GM23248 (cell line): ENCODE results near the gene DLL1. TPM values are rescaled to one million over a fixed set of nuclear protein-coding genes. Genes with fewer than 3 reads are reported as not detected.
"Not testable (repeated sequence)": the region's sequence is repeated elsewhere in the genome, so short reads cannot be mapped to it uniquely, and the experiment has no call there.

Source experiments
- DNase-seq: peaks from one replicate; pipeline ENCODE4 v3.0.0-alpha.2; 2015
- H2AFZ ChIP-seq: fragments of 200-600 bp; sonication (generic); 2 replicates; pipeline ENCODE4 v1.6.1; 2016; ENCODE audit warnings: antibody characterized with exemption
- H3F3A ChIP-seq: fragments of 200-600 bp; sonication (generic); 2 replicates; pipeline ENCODE4 v1.6.1; 2016; ENCODE audit warnings: mild to moderate bottlenecking, antibody characterized with exemption, mixed run types; ENCODE audit not compliant: insufficient read depth
- H3K27ac ChIP-seq: fragments of 200-600 bp; sonication (generic); 2 replicates; pipeline ENCODE4 v1.5.1; 2016; ENCODE audit warnings: mild to moderate bottlenecking
- H3K27me3 ChIP-seq: fragments of 200-600 bp; sonication (generic); replicated peaks from 2 replicates; pipeline ENCODE4 v1.6.1; 2016; ENCODE audit warnings: mild to moderate bottlenecking; ENCODE audit not compliant: insufficient read depth
- H3K36me3 ChIP-seq: fragments of 200-600 bp; sonication (generic); 2 replicates; pipeline ENCODE4 v1.6.1; 2016; ENCODE audit warnings: low read depth, mild to moderate bottlenecking
- H3K4me1 ChIP-seq: fragments of 200-600 bp; sonication (generic); 2 replicates; pipeline ENCODE4 v1.6.1; 2016; ENCODE audit warnings: mild to moderate bottlenecking; ENCODE audit not compliant: insufficient read depth
- H3K4me2 ChIP-seq: fragments of 200-600 bp; sonication (generic); one replicate; pipeline ENCODE4 v1.6.1; 2016; ENCODE audit warnings: mild to moderate bottlenecking; ENCODE audit not compliant: unreplicated experiment
- H3K4me3 ChIP-seq: fragments of 200-600 bp; sonication (generic); 2 replicates; pipeline ENCODE4 v1.5.1; 2016; ENCODE audit warnings: mild to moderate bottlenecking
- H3K79me2 ChIP-seq: fragments of 200-600 bp; sonication (generic); 2 replicates; pipeline ENCODE4 v1.6.1; 2016; ENCODE audit warnings: mild to moderate bottlenecking; ENCODE audit not compliant: insufficient read depth
- H3K9ac ChIP-seq: fragments of 200-600 bp; sonication (generic); 2 replicates; pipeline ENCODE4 v1.6.1; 2016; ENCODE audit warnings: mild to moderate bottlenecking
- H3K9me2 ChIP-seq: fragments of 200-600 bp; sonication (generic); 2 replicates; pipeline ENCODE4 v1.6.1; 2016; ENCODE audit warnings: mixed run types, mild to moderate bottlenecking, moderate library complexity; ENCODE audit not compliant: insufficient read depth
- H3K9me3 ChIP-seq: fragments of 200-600 bp; sonication (generic); one replicate; pipeline ENCODE4 v1.6.1; 2017; ENCODE audit warnings: low read depth
- H4K20me1 ChIP-seq: fragments of 200-600 bp; sonication (generic); 2 replicates; pipeline ENCODE4 v1.6.0; 2016; ENCODE audit not compliant: insufficient read depth
- EZH2 ChIP-seq: fragments of 200-600 bp; sonication (generic); IDR thresholded peaks from 2 replicates; pipeline ENCODE4 v1.6.1; 2018; ENCODE audit warnings: antibody characterized with exemption, mild to moderate bottlenecking; ENCODE audit not compliant: insufficient read depth, poor library complexity, severe bottlenecking
- EZH2phosphoT487 ChIP-seq: fragments of 200-600 bp; sonication (generic); IDR thresholded peaks from 2 replicates; pipeline ENCODE4 v1.6.1; 2018; ENCODE audit warnings: antibody characterized with exemption, moderate library complexity, mild to moderate bottlenecking, low read depth; ENCODE audit not compliant: insufficient read depth
- WGBS, 2 experiments: methylation state at CpG; one replicate each; pipeline ENCODE4 v1.1.6; 2015 to 2017; ENCODE audit warnings: low lambda C conversion rate in 2 of 2, low coverage in 1 of 2; ENCODE audit errors: missing lambda C conversion rate in 2 of 2; 5-methylcytosine and 5-hydroxymethylcytosine counted together
- in situ Hi-C: fragments of 300-500 bp; cut with MboI; formaldehyde crosslinking; loops from 2 replicates; pipeline ENCODE4 v1.15.0; 2020
- polyA plus RNA-seq: library from polyadenylated mRNA; unstranded; fragments of >200 nt; fragmentation: Nextera tagmentation; extraction: Ambion mirVana; gene quantifications from 2 replicates; pipeline ENCODE4 v1.2.1, GENCODE V29; 2016
- total RNA-seq: library from RNA; depleted of rRNA; stranded (reverse); fragments of >200 nt; shearing (Covaris generic); gene quantifications from 2 replicates; pipeline ENCODE4 v1.2.3, GENCODE V29; 2014; rRNA removed

The DLL1 gene, protein sequence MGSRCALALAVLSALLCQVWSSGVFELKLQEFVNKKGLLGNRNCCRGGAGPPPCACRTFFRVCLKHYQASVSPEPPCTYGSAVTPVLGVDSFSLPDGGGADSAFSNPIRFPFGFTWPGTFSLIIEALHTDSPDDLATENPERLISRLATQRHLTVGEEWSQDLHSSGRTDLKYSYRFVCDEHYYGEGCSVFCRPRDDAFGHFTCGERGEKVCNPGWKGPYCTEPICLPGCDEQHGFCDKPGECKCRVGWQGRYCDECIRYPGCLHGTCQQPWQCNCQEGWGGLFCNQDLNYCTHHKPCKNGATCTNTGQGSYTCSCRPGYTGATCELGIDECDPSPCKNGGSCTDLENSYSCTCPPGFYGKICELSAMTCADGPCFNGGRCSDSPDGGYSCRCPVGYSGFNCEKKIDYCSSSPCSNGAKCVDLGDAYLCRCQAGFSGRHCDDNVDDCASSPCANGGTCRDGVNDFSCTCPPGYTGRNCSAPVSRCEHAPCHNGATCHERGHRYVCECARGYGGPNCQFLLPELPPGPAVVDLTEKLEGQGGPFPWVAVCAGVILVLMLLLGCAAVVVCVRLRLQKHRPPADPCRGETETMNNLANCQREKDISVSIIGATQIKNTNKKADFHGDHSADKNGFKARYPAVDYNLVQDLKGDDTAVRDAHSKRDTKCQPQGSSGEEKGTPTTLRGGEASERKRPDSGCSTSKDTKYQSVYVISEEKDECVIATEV
- total RNA-seq (0.38 and 0.86 TPM in 2 replicates), polyA plus RNA-seq (0.30 and 0.68 TPM in 2 replicates)

GRCh38 chr6:170290296-170291128 is at the start of gene DLL1:
DLL1 (minus strand) TSS chr6:170291078; CDS start chr6:170290139, 939 bp downstream.
- peaks cover 12% of the 10 kb centered on the region; the same call in 1 of the 2 replicates for H3F3A ChIP-seq
- 1% methylated on average over 61 to 76 of the region's 83 CpGs for WGBS, 2 experiments
- in situ Hi-C loops = no loop called here
- H3K27me3 ChIP-seq = peaks cover 46% of the 10 kb centered on the region
- no peak for TF ChIP-seq EZH2
- no peak for TF ChIP-seq EZH2phosphoT487
- no peaks in the 10 kb centered on the region for H3K9me2 ChIP-seq
- H4K20me1 ChIP-seq = no peaks in the 10 kb centered on the region
- H3K4me2 ChIP-seq = peak within 1 kb of the TSS; percentile 80
- H3K4me1 ChIP-seq = no peaks in the 10 kb centered on the region
- peak; percentile 70 for DNase-seq
- no peaks in the 10 kb centered on the region for H3K9me3 ChIP-seq
- peak within 1 kb of the TSS; percentile 59 for H3K9ac ChIP-seq
- H3K4me3 ChIP-seq = peak within 1 kb of the TSS; percentile 95
- H3K36me3 ChIP-seq = no peaks in the 10 kb centered on the region
- no peak within 1 kb of the TSS for H3K27ac ChIP-seq
- H2AFZ ChIP-seq = peak within 1 kb of the TSS; percentile 92
- H3K79me2 ChIP-seq = no peaks in the 10 kb centered on the region

DNA sequence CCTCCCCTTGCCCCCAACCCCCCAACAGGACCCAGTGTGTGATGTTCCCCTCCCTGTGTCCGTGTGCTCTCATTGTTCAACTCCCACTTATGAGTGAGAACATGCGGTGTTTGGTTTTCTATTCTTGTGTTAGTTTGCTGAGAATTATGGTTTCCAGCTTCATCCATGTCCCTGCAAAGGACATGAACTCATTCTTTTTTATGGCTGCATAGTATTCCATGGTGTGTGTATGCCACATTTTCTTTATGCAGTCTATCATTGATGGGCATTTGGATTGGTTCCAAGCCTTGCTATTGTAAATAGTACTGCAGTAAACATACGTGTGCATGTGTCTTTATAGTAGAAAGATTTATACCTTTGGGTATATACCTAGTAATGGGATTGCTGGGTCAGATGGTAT is 44.3 kb upstream of the DLL1 start:
- H3K9ac ChIP-seq, H3K9me2 ChIP-seq, H3K27ac ChIP-seq, H3K9me3 ChIP-seq, H2AFZ ChIP-seq, H3K4me2 ChIP-seq, in situ Hi-C loops, H3K4me1 ChIP-seq, H3K27me3 ChIP-seq, H3K4me3 ChIP-seq, DNase-seq, H3F3A ChIP-seq: not testable (repeated sequence)
- Histone ChIP-seq H3K36me3 (peaks cover 34% of the 10 kb centered on the region), H3K79me2 (peaks cover 89% of the 10 kb centered on the region), H4K20me1 (peaks cover 17% of the 10 kb centered on the region)
- 98 to 100% methylated on average over 3 of the region's 3 CpGs for WGBS, 2 experiments

DNA sequence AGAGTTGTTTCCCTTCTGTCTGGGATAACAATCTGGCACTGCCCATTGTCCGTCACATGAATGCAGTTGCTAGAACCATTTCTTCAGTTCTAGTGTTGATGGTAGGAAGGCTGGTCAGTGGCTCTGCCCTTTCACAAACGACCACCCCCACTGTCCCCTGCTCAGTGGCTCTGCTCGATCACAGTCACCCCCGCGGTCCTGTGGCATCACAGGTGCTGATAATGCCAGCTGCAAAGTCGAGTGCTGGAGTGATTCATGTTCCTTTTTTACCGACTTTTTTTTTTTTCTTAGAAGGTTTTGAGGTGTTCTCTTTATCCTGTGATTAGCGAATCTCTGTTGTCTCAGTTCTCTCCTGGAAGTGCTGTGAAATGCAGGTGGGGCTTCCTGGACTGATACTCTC is 38.4 kb upstream of the DLL1 start:
- H3F3A ChIP-seq = no peaks in the 10 kb centered on the region
- no peaks in the 10 kb centered on the region for H3K4me1 ChIP-seq
- TF ChIP-seq EZH2 (no peak), EZH2phosphoT487 (no peak)
- H3K9ac ChIP-seq = no peak overlapping the region
- H3K79me2 ChIP-seq = peaks cover 56% of the 10 kb centered on the region
- H2AFZ ChIP-seq = no peak overlapping the region
- no peak overlapping the region for H3K4me2 ChIP-seq
- H3K36me3 ChIP-seq = peaks cover 43% of the 10 kb centered on the region
- H3K4me3 ChIP-seq = no peak overlapping the region
- H3K9me3 ChIP-seq = no peaks in the 10 kb centered on the region
- in situ Hi-C loops = no loop called here
- DNase-seq = no peak
- no peaks in the 10 kb centered on the region for H3K27me3 ChIP-seq
- WGBS, 2 experiments = 86 to 90% methylated on average over 8 of the region's 8 CpGs
- H4K20me1 ChIP-seq = no peaks in the 10 kb centered on the region
- H3K9me2 ChIP-seq = no peaks in the 10 kb centered on the region
- no peak overlapping the region for H3K27ac ChIP-seq

GRCh38 chr6:170317718-170318117 is 26.8 kb upstream of the DLL1 start:
- Histone ChIP-seq H3K9ac (no peak overlapping the region), H3K4me1 (no peaks in the 10 kb centered on the region; the same call in 1 of the 2 replicates), H3K79me2 (peaks cover 100% of the 10 kb centered on the region), H4K20me1 (peaks cover 22% of the 10 kb centered on the region; the same call in 1 of the 2 replicates), H3K27me3 (no peaks in the 10 kb centered on the region), H3K36me3 (peaks cover 24% of the 10 kb centered on the region), H2AFZ (no peak overlapping the region), H3K4me3 (no peak overlapping the region), H3K9me3 (no peaks in the 10 kb centered on the region), H3F3A (no peaks in the 10 kb centered on the region), H3K27ac (no peak overlapping the region), H3K9me2 (no peaks in the 10 kb centered on the region), H3K4me2 (no peak overlapping the region)
- 96 to 97% methylated on average over 5 of the region's 5 CpGs for WGBS, 2 experiments
- in situ Hi-C loops = no loop called here
- no peak for DNase-seq
- no peak for TF ChIP-seq EZH2
- no peak for TF ChIP-seq EZH2phosphoT487
